Sigmoid colon (tissue), 7 donors: ENCODE results near the gene RNASEH2C. TPM values are rescaled to one million over a fixed set of nuclear protein-coding genes. Genes with fewer than 3 reads are reported as not detected.
"Not testable (repeated sequence)": the region's sequence is repeated elsewhere in the genome, so short reads cannot be mapped to it uniquely, and the experiment has no call there.

ENCODE experiments used
- DNase-seq: peaks from one replicate; pipeline ENCODE4 v3.0.0-alpha.2; 2019
- H3K27ac ChIP-seq, 4 donors: fragments of 200-600 bp; sonication (generic); one replicate each; pipeline ENCODE4 v1.5.1; 2016 to 2019; ENCODE audit warnings: mild to moderate bottlenecking in 1 of 4
- H3K27me3 ChIP-seq, 3 donors: fragments of 200-600 bp; sonication (generic); one replicate each; pipeline ENCODE4 v1.5.1; 2019; ENCODE audit warnings: mild to moderate bottlenecking in 1 of 3
- H3K36me3 ChIP-seq, 4 donors: fragments of 200-600 bp; sonication (generic); one replicate each; pipeline ENCODE4 v1.5.1; 2016 to 2019
- H3K4me1 ChIP-seq, 4 donors: fragments of 200-600 bp; sonication (generic); one replicate each; pipeline ENCODE4 v1.5.1; 2017 to 2019
- H3K4me3 ChIP-seq, 4 donors: fragments of 200-600 bp; sonication (generic); one replicate each; pipeline ENCODE4 v1.5.1; 2017 to 2019; ENCODE audit warnings: mild to moderate bottlenecking in 2 of 4, moderate library complexity in 1 of 4
- H3K9me3 ChIP-seq, 4 donors: fragments of 200-600 bp in 3 of 4; sonication (generic) in 3 of 4; one replicate each; pipeline versions ENCODE4 v1.5.1 to v1.6.1; 2013 to 2019
- CTCF ChIP-seq, 4 experiments: fragments of 450-650 bp in 3 of 4; fragments of 200-600 bp in 1 of 4; IDR thresholded peaks; one replicate each; pipeline ENCODE4 v1.5.1; 2016 to 2019; ENCODE audit warnings: antibody characterized with exemption in 4 of 4, mild to moderate bottlenecking in 3 of 4, moderate library complexity in 2 of 4
- EP300 ChIP-seq, 4 donors: sonication (generic); formaldehyde crosslinking; IDR thresholded peaks; one replicate each; pipeline ENCODE4 v1.6.1; 2017; ENCODE audit warnings: antibody characterized with exemption in 4 of 4
- POLR2A ChIP-seq, 2 donors: fragments of 450-650 bp; IDR thresholded peaks; one replicate each; pipeline ENCODE4 v1.6.1; 2016; ENCODE audit warnings: antibody characterized with exemption in 2 of 2, mild to moderate bottlenecking in 2 of 2, moderate library complexity in 2 of 2
- POLR2AphosphoS5 ChIP-seq, 4 donors: sonication (generic); formaldehyde crosslinking; IDR thresholded peaks; one replicate each; pipeline ENCODE4 v1.6.1; 2017; ENCODE audit warnings: antibody characterized with exemption in 4 of 4
- WGBS, 2 donors: extraction: QIAGEN DNeasy Blood & Tissue Kit; methylation state at CpG; one replicate each; pipeline ENCODE4 v1.1.7; 2013; 5-methylcytosine and 5-hydroxymethylcytosine counted together
- intact Hi-C: fragments of 100-400 bp; cut with DNase I; formaldehyde crosslinking; loops from one replicate; pipeline ENCODE4 v1.15.1; 2023
- polyA plus RNA-seq, 3 donors: library from polyadenylated mRNA; stranded (reverse); fragments of 200-250 nt; gene quantifications; one replicate each; pipeline ENCODE4 v1.2.3, GENCODE V29; 2013
- total RNA-seq, 4 donors: library from RNA; depleted of rRNA; stranded (reverse); fragments of >200 nt; gene quantifications; one replicate each; pipeline ENCODE4 v1.1.0, GENCODE V29; 2016
- donor health status: healthy with polysubstance abuse.
- donor health status: Bipolar disorder and iron deficiency.
- donor health status: healthy.

RNASEH2C gene
- total and polyA plus RNA-seq, 7 donors = 45.6 to 168 (median 120) TPM

DNA sequence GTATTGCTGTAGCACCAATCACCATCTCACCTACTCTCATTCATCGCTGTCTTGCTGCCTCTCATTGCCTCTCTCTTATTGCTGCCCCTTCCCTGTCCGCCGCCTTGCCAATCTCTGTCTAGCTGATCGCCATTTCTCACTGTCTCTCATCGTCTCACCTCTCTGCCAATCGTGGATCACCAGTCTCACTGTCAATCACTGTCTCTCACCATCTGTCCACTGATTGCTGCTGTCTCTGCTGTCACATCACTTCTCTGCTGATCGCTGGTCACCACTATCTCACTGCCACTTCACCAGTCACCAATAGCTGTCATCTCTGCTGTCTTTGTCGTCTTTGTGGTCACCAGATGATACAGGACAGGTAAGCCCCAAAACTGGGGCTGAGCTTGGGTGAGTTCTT is 20.6 kb upstream of the RNASEH2C start:
- peaks cover 0 to 5% (median 0%) of the 10 kb centered on the region in 3 donors for H3K27me3 ChIP-seq
- no peak for TF ChIP-seq POLR2A (IDR thresholded peaks at IDR 0.05)
- no peak for TF ChIP-seq EP300 (IDR thresholded peaks at IDR 0.05)
- TF ChIP-seq POLR2AphosphoS5 (IDR thresholded peaks at IDR 0.05) = no peak
- no peak for TF ChIP-seq CTCF (IDR thresholded peaks at IDR 0.05)
- intact Hi-C loops = no loop called here
- H3K4me1 ChIP-seq = no peaks in the 10 kb centered on the region
- no peaks in the 10 kb centered on the region for H3K9me3 ChIP-seq
- 82 to 87% methylated on average over 8 of the region's 8 CpGs for WGBS, 2 donors
- no peak overlapping the region for H3K27ac ChIP-seq
- H3K4me3 ChIP-seq = no peak overlapping the region
- H3K36me3 ChIP-seq = no peaks in the 10 kb centered on the region
- no peak for DNase-seq

GRCh38 chr11:65739022-65739421 is 18.4 kb upstream of the RNASEH2C start:
- H3K9me3 ChIP-seq = no peaks in the 10 kb centered on the region
- no peaks in the 10 kb centered on the region for H3K27me3 ChIP-seq
- no peaks in the 10 kb centered on the region for H3K36me3 ChIP-seq
- no peaks in the 10 kb centered on the region for H3K4me1 ChIP-seq
- 21 to 71% methylated on average over 2 of the region's 2 CpGs for WGBS, 2 donors
- intact Hi-C loops = no loop called here
- TF ChIP-seq CTCF (IDR thresholded peaks at IDR 0.05) (no peak), EP300 (IDR thresholded peaks at IDR 0.05) (no peak), POLR2A (IDR thresholded peaks at IDR 0.05) (no peak), POLR2AphosphoS5 (IDR thresholded peaks at IDR 0.05) (no peak)
- no peak for DNase-seq
- no peak overlapping the region for H3K27ac ChIP-seq
- H3K4me3 ChIP-seq = no peak overlapping the region

- intact Hi-C loops = no loop called here
- H3K4me3 ChIP-seq = no peak overlapping the region
- no peaks in the 10 kb centered on the region for H3K36me3 ChIP-seq
- H3K27me3 ChIP-seq = no peaks in the 10 kb centered on the region
- peaks cover 0 to 2% (median 0%) of the 10 kb centered on the region in 4 donors for H3K9me3 ChIP-seq
- DNase-seq = no peak
- TF ChIP-seq POLR2AphosphoS5 (IDR thresholded peaks at IDR 0.05) (no peak), CTCF (IDR thresholded peaks at IDR 0.05) (no peak), EP300 (IDR thresholded peaks at IDR 0.05) (no peak), POLR2A (IDR thresholded peaks at IDR 0.05) (no peak)
- no peaks in the 10 kb centered on the region for H3K4me1 ChIP-seq
- H3K27ac ChIP-seq = no peak overlapping the region
Measured at GRCh38 chr11:65736810-65737209, 16.2 kb upstream of the RNASEH2C start.

- H3K4me1 ChIP-seq, intact Hi-C loops, H3K9me3 ChIP-seq, H3K36me3 ChIP-seq, H3K4me3 ChIP-seq, DNase-seq, H3K27ac ChIP-seq, H3K27me3 ChIP-seq: not testable (repeated sequence)
- WGBS, 2 donors = 77 to 84% methylated on average over 4 of the region's 4 CpGs
Measured at GRCh38 chr11:65735111-65735510, 14.5 kb upstream of the RNASEH2C start.

DNA sequence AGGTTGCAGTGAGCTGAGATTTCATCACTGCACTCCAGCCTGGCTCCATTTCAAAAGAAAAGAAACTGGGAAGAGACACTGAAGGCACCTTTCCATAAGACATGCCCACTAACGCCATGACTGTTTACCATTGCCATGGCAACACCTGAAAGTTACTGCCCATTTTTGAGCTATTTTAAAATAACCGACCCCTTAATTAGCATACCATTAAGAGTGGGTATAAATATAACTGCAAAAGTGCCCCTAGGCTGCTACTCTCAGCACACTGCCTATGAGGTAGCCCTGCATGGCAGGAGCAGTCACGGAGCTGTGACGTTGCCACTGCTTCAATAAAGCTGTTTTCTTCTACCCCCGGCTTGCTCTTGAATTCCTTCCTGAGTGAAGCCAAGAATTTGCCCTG is 9.9 kb upstream of the RNASEH2C start:
- Histone ChIP-seq H3K27me3 (no peaks in the 10 kb centered on the region), H3K4me1 (no peaks in the 10 kb centered on the region), H3K36me3 (no peaks in the 10 kb centered on the region), H3K4me3 (no peak overlapping the region), H3K9me3 (peaks cover 0 to 2% (median 0%) of the 10 kb centered on the region in 4 donors), H3K27ac (no peak overlapping the region)
- no peak for DNase-seq
- no peak for TF ChIP-seq CTCF (IDR thresholded peaks at IDR 0.05)
- TF ChIP-seq EP300 (IDR thresholded peaks at IDR 0.05) = no peak
- no peak for TF ChIP-seq POLR2AphosphoS5 (IDR thresholded peaks at IDR 0.05)
- TF ChIP-seq POLR2A (IDR thresholded peaks at IDR 0.05) = no peak
- 50 to 73% methylated on average over 5 of the region's 5 CpGs for WGBS, 2 donors
- intact Hi-C loops = no loop called here
